Measurements from ENCODE around the gene GALNT3.

Gene GALNT3

GRCh38 chr2:165743442-165743841, 50.6 kb downstream of the GALNT3 start:
- no peak for DNase-seq (ENCODE audit: low read depth, low spot score)

- DNase-seq (ENCODE audit: low read depth, low spot score) = no peak
These were observed 68.6 kb downstream of the GALNT3 start for GRCh38 chr2:165725421-165725820.

DNA sequence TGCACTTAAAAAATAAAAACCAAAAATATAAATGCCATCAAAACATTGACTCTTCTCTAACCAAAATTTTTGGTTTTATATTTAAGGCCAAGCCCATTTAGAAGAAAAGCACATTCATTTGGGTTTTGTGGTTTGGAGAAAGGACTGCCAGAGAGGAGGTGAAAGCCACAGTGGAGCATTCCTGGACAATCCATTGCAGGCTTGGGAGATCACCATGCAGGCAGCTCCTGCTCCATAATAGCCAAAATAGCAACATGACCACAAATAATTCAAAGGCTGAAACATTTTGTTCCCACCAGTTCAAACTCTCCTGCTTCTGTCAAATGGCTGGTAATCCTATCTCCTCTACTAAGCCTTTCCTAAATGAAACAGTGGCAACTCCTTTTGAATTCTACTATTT, 73.5 kb downstream of the GALNT3 start:
- DNase-seq (ENCODE audit: low read depth, low spot score) = no peak

- DNase-seq (ENCODE audit: low read depth, low spot score) = no peak
These were observed 75.3 kb downstream of the GALNT3 start for GRCh38 chr2:165718610-165719210.

DNA sequence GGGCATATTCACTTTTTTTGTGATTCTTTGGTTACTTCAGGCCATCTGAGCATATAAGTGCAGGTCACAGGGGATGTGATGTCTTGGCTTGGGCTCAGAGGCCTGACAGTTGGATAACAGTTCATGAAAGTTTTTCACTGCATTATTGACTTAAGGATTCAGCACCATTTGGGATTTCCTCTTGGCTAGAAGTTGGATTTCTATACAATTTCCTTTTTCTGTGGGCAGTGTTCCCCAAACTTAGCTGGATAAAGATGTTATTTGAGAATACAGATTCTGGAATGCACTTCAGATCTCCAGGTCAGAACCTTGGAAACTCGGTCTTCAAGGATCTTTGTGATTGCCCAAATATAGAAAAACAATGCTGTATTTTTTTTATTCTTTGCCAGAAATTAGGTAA, 78.0 kb downstream of the GALNT3 start:
- no peak for DNase-seq (ENCODE audit: low read depth, low spot score)

GRCh38 chr2:165706960-165707487, 87.0 kb downstream of the GALNT3 start:
- no peak for DNase-seq (ENCODE audit: low read depth, low spot score)

GRCh38 chr2:165701147-165701546, 92.9 kb downstream of the GALNT3 start:
- DNase-seq (ENCODE audit: low read depth, low spot score) = no peak

GRCh38 chr2:165700531-165700930, 93.5 kb downstream of the GALNT3 start:
- DNase-seq (ENCODE audit: low read depth, low spot score) = no peak

DNA sequence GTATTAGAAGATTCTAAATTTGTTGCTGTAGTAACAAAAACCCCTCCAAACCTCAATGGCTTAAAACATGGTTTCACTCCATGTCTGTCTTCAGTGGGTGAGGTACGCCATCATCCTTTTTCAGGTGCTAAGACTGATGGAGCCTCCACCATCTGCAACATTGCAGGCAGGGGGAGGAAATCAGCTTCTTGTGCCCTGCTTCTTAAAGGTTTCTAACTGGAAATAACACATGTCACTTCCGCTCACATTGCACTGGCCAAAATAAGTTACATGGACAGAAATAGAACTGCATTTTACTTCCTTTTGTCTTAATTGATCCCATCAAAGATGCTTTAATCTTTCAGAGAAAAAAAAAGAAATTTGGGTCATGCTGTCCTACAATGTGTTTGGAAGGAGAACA, 94.1 kb downstream of the GALNT3 start:
- DNase-seq (ENCODE audit: low read depth, low spot score) = no peak

DNA sequence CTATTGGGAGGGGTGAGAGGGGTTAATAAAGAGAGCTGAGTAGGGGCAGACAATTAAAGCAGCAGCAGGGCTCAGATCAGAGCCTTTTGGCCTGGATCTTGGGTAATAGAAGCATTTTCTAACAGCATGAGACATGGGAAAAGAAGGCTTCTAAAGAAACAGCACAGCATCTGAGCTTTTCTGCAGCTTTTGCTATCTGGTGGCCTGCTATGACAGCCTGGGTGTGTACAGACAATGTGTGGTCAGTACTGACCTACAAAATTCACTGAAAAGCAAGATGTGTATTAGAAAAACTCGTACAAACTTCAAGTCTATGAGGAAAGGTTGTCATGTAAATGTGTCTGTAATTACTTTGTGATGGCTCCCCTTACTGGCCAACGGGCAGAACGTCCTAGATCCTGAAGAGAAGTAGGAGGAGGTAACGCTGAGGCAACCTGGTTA, 95.6 kb downstream of the GALNT3 start:
- DNase-seq (ENCODE audit: low read depth, low spot score) = peak; percentile 21

DNA sequence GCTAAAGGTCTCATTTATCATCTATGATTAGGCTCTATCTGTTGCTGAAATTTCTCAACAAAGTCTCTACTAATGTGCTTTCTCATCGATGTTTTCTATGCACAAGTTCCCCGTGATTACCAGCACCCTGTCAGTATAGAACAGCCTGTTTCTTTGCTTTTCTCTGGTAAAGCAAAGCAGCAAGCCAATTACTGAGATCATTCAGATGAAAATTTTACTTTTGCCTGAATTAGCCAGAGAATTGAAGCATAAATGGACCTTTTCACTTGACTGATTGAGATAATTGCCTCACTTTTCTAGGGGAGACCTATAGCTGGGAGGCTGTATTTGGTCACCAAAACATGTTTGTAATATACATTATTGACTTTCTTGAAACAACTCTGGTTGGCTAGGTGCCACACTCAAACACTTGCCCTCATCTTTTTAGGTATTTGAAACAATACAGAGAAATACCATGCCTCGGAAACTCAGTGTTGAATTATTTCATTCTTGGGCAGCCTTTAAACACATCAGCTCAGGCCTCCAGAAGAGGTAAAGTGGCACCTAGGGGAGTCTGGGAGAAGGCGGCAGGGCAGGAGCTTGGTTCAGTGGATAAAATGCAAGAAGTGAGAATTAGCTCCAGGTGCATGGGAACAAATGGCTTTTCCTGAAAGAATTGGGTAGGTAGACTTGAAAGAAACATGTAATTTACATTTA, 96.2 kb downstream of the GALNT3 start:
- DNase-seq (ENCODE audit: low read depth, low spot score) = no peak
